ENCODE measurements around the gene STIP1.
A peak's percentile ranks its signal among the peaks of the same experiment; 100 is the strongest.

Gene STIP1

GRCh38 chr11:64202992-64203391, 17.0 kb downstream of the STIP1 start:
- no peak overlapping the region for H3K4me3 ChIP-seq (ENCODE audit: low read length)
- no peak for TF ChIP-seq ZNF274 (IDR thresholded peaks at IDR 0.05; ENCODE audit: low read depth, low read length)

- TF ChIP-seq ZNF274 (IDR thresholded peaks at IDR 0.05; ENCODE audit: low read depth, low read length), result no peak
- no peak overlapping the region for H3K4me3 ChIP-seq (ENCODE audit: low read length)
Observed at GRCh38 chr11:64203421-64204079, 17.6 kb downstream of the STIP1 start.

- H3K4me3 ChIP-seq (ENCODE audit: low read length), result no peak overlapping the region
- TF ChIP-seq ZNF274 (IDR thresholded peaks at IDR 0.05; ENCODE audit: low read depth, low read length), result no peak
Observed at GRCh38 chr11:64204080-64204440, 18.1 kb downstream of the STIP1 start.

GRCh38 chr11:64204464-64204989, 18.6 kb downstream of the STIP1 start:
- TF ChIP-seq ZNF274 (IDR thresholded peaks at IDR 0.05; ENCODE audit: low read depth, low read length), result no peak
- H3K4me3 ChIP-seq (ENCODE audit: low read length), result no peak overlapping the region

GRCh38 chr11:64206457-64207255, 20.7 kb downstream of the STIP1 start, which contains the start of gene FERMT3:
TSS of gene FERMT3 (plus strand) at chr11:64206721. CDS start at chr11:64207365, 644 bp downstream.
- peak within 1 kb of the TSS; percentile 76 for H3K4me3 ChIP-seq (ENCODE audit: low read length)
- no peak for TF ChIP-seq ZNF274 (IDR thresholded peaks at IDR 0.05; ENCODE audit: low read depth, low read length)

GRCh38 chr11:64207256-64208085, 21.5 kb downstream of the STIP1 start:
- peak overlapping the region; percentile 76 for H3K4me3 ChIP-seq (ENCODE audit: low read length)
- TF ChIP-seq ZNF274 (IDR thresholded peaks at IDR 0.05; ENCODE audit: low read depth, low read length), result no peak

GRCh38 chr11:64208086-64208795, 22.3 kb downstream of the STIP1 start:
- peak overlapping the region; percentile 76; the same call in 1 of the 2 replicates for H3K4me3 ChIP-seq (ENCODE audit: low read length)
- no peak for TF ChIP-seq ZNF274 (IDR thresholded peaks at IDR 0.05; ENCODE audit: low read depth, low read length)

- H3K4me3 ChIP-seq (ENCODE audit: low read length), result no peak overlapping the region; the same call in 1 of the 2 replicates
- no peak for TF ChIP-seq ZNF274 (IDR thresholded peaks at IDR 0.05; ENCODE audit: low read depth, low read length)
Observed at GRCh38 chr11:64208796-64209562, 23.0 kb downstream of the STIP1 start.

- no peak for TF ChIP-seq ZNF274 (IDR thresholded peaks at IDR 0.05; ENCODE audit: low read depth, low read length)
- H3K4me3 ChIP-seq (ENCODE audit: low read length), result no peak overlapping the region
Observed at GRCh38 chr11:64209563-64209843, 23.5 kb downstream of the STIP1 start.

GRCh38 chr11:64210301-64211020, 24.5 kb downstream of the STIP1 start:
- TF ChIP-seq ZNF274 (IDR thresholded peaks at IDR 0.05; ENCODE audit: low read depth, low read length), result no peak
- H3K4me3 ChIP-seq (ENCODE audit: low read length), result no peak overlapping the region

- no peak overlapping the region for H3K4me3 ChIP-seq (ENCODE audit: low read length)
- TF ChIP-seq ZNF274 (IDR thresholded peaks at IDR 0.05; ENCODE audit: low read depth, low read length), result no peak
Observed at GRCh38 chr11:64211181-64211872, 25.4 kb downstream of the STIP1 start.

GRCh38 chr11:64216879-64217278, 30.9 kb downstream of the STIP1 start:
- TF ChIP-seq ZNF274 (IDR thresholded peaks at IDR 0.05; ENCODE audit: low read depth, low read length), result no peak

More at GRCh38 chr11:64216879-64217278, 30.9 kb downstream of the STIP1 start:
- H3K4me3 ChIP-seq (ENCODE audit: low read length), result no peak overlapping the region
